Ovary (tissue), 3 donors: ENCODE measurements around the gene GPR55.

Source experiments
- POLR2A ChIP-seq: fragments of 450-650 bp; IDR thresholded peaks from one replicate; pipeline ENCODE4 v1.6.1; 2017; ENCODE audit warnings: antibody characterized with exemption, mild to moderate bottlenecking, moderate library complexity
- TF ChIP-seq, protein P1 (sequence below), 3 donors: fragments of 450-650 bp in 2 of 3; fragments of 200-600 bp in 1 of 3; IDR thresholded peaks; one replicate each; pipeline versions ENCODE4 v1.5.1 to v1.8.0; 2016 to 2022; ENCODE audit warnings: antibody characterized with exemption in 3 of 3, mild to moderate bottlenecking in 1 of 3
- donor health status: DM: no; HTN: no; CAD: no.

DNA sequence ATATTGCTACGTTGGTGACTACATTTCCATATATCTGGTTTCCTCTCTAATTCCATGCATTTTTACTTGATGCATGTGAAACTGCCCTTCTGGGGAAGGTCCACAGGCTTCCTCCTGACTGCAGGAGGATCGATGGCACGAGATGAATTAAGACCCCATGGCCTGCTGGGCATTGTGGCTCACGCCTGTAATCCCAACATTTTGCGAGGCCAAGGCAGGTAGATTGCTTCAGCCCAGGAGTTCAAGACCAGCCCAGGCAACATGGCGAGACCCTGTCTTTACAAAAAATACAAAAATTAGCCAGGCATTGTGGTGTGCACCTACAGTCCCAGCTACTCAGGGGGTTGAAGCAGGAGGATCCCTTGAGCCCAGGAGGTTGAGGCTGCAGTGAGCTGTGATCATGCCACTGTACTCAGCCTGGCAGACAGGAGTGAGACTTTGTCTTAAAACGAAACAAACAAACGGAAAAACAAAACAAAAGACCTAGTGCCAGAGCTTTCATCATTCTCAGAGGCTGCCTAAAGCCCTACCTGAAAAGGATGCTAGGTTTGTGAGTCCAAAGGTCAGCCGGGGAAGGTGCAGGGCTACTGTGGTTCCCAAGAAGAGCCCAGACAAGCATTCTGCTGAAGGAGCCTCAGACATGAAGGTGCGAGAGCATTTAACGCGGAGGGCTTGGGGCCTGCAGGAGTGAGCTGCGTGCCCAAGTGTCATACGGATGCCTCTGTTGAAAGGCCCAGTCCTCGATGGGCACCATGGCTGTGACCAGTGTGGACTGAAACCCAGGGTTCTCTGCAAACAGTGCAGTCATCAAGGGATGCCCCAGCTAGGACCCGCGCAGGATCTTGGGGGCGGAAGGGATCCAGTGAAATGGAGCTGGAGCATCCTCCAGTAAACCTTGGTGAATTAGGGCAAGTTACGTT lies 21.6 kb downstream of the GPR55 start:
- TF ChIP-seq, protein P1, sequence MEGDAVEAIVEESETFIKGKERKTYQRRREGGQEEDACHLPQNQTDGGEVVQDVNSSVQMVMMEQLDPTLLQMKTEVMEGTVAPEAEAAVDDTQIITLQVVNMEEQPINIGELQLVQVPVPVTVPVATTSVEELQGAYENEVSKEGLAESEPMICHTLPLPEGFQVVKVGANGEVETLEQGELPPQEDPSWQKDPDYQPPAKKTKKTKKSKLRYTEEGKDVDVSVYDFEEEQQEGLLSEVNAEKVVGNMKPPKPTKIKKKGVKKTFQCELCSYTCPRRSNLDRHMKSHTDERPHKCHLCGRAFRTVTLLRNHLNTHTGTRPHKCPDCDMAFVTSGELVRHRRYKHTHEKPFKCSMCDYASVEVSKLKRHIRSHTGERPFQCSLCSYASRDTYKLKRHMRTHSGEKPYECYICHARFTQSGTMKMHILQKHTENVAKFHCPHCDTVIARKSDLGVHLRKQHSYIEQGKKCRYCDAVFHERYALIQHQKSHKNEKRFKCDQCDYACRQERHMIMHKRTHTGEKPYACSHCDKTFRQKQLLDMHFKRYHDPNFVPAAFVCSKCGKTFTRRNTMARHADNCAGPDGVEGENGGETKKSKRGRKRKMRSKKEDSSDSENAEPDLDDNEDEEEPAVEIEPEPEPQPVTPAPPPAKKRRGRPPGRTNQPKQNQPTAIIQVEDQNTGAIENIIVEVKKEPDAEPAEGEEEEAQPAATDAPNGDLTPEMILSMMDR (IDR thresholded peaks at IDR 0.05) = no peak
- TF ChIP-seq POLR2A = no peak
